HEK293T (cell line): Measurements from ENCODE around the gene MYL3.

Source experiments
- ELF4 ChIP-seq: fragments of 450-650 bp; IDR thresholded peaks from 2 replicates; pipeline ENCODE4 v1.6.1; 2017; ENCODE audit warnings: antibody characterized with exemption
- FOXM1 ChIP-seq: fragments of 450-650 bp; IDR thresholded peaks from 2 replicates; pipeline ENCODE4 v1.6.1; 2017; ENCODE audit warnings: mild to moderate bottlenecking, borderline replicate concordance
- PKNOX1 ChIP-seq: fragments of 450-650 bp; IDR thresholded peaks from 2 replicates; pipeline ENCODE4 v1.6.1; 2016
- SP1 ChIP-seq: fragments of 450-650 bp; IDR thresholded peaks from 2 replicates; pipeline ENCODE4 v1.6.1; 2017
- SUZ12 ChIP-seq: fragments of 450-650 bp; IDR thresholded peaks from 2 replicates; pipeline ENCODE4 v1.6.1; 2016; ENCODE audit warnings: mild to moderate bottlenecking
- TARDBP ChIP-seq: fragments of 450-650 bp; IDR thresholded peaks from 2 replicates; pipeline ENCODE4 v1.6.1; 2016
- ZNF384 ChIP-seq: fragments of 450-650 bp; IDR thresholded peaks from 2 replicates; pipeline ENCODE4 v1.6.1; 2016

GRCh38 chr3:46854555-46854991 lies 8.7 kb downstream of the MYL3 start:
- TF ChIP-seq FOXM1 (no peak), ZNF384 (no peak), PKNOX1 (no peak), TARDBP (no peak), SUZ12 (no peak), SP1 (no peak), ELF4 (no peak)
